ENCODE data around the gene TGFBR1.

- TF ChIP-seq CTCF (conservative IDR thresholded peaks at IDR 0.05) (no peak), ZFX (IDR thresholded peaks at IDR 0.05) (no peak)
Measured at GRCh38 chr9:99107421-99107820, 2.5 kb downstream of the TGFBR1 start.
